Large intestine (tissue), 3 donors: ENCODE results near the gene SRGAP1. TPM values are rescaled to one million over a fixed set of nuclear protein-coding genes. Genes with fewer than 3 reads are reported as not detected.

ENCODE experiments used
- DNase-seq, 2 donors: peaks; one replicate each; pipeline versions ENCODE4 v3.0.0 to v3.0.0-alpha.2; 2013
- H3K27ac ChIP-seq: one replicate; pipeline ENCODE4 v1.5.1; 2013; ENCODE audit warnings: low read length
- H3K27me3 ChIP-seq: 2 replicates; pipeline ENCODE4 v1.6.1; 2013; ENCODE audit warnings: low read length; ENCODE audit not compliant: control insufficient read depth, insufficient read depth
- H3K36me3 ChIP-seq: 2 replicates; pipeline ENCODE4 v1.6.1; 2013; ENCODE audit warnings: low read length; ENCODE audit not compliant: control insufficient read depth, insufficient read depth
- H3K4me1 ChIP-seq: one replicate; pipeline ENCODE4 v1.6.1; 2013; ENCODE audit warnings: low read length; ENCODE audit not compliant: control insufficient read depth, insufficient read depth
- H3K4me3 ChIP-seq: one replicate; pipeline ENCODE4 v1.5.1; 2013; ENCODE audit warnings: low read length
- H3K9me3 ChIP-seq: one replicate; pipeline ENCODE4 v1.6.1; 2013; ENCODE audit warnings: mild to moderate bottlenecking, low read depth, low read length, moderate library complexity; ENCODE audit not compliant: control insufficient read depth
- WGBS: methylation state at CpG from one replicate; pipeline ENCODE4 v1.1.5; 2013; ENCODE audit warnings: low lambda C conversion rate; ENCODE audit not compliant: insufficient coverage; 5-methylcytosine and 5-hydroxymethylcytosine counted together
- polyA plus RNA-seq: library from polyadenylated mRNA; unstranded; fragments of 120-200 nt; gene quantifications from one replicate; pipeline ENCODE4 v1.2.1, GENCODE V29; 2013

Gene SRGAP1
- polyA plus RNA-seq, 1 donor, result 8.6 TPM

DNA sequence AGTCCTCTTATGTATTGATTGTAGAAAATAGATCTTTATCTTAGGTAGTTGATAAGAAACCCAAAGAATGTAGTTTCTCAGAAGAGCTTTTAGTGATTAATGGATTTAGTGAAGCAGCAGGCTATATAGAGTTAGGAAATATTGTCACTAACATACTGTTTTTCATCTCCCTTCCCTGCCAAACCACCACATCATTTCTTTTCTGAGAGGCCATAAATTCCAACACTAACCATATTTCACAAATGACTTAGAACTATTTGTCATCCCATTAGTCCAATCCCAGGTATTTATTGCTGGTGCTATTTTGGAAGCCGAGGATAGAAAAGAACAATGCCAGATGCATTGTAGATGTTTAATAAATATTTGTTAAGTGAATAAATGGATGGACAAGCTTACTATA is 191.9 kb downstream of the SRGAP1 start:
- H3K27me3 ChIP-seq, result no peaks in the 10 kb centered on the region
- no peak overlapping the region for H3K27ac ChIP-seq
- peaks cover 8% of the 10 kb centered on the region for H3K4me1 ChIP-seq
- no peak overlapping the region for H3K4me3 ChIP-seq
- no peaks in the 10 kb centered on the region for H3K36me3 ChIP-seq
- H3K9me3 ChIP-seq, result no peaks in the 10 kb centered on the region
- no peak for DNase-seq
- WGBS, result no CpG with 5 or more reads among the region's 1 CpG

DNA sequence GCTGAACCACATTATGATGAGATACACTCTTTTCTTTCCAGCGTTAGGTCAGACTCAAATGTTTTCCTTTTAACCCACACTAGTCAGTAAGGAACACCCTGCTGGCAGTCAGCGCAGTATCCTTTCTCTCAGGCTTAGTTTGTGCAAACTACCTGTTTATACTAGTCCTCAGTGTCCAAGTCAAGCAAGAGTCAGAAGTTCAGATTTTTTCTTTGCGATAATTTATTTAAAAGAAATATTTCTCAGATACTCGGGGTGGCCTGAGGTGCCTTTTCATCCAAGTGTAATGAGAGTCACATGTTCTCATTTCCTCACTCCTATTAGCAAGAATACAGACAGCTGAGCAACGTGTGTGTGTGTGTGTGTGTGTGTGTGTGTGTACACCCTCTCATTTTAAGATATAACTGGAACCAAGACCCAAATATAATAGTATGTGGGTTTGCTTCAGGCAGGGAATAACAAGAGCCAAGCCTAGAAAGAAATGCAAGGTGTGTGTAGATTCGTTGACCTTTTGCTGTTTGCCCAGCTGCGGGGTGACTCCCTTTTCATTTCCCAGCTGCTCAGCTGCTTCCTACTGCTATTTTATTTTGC is 194.9 kb downstream of the SRGAP1 start:
- 0% methylated on average over 1 of the region's 7 CpGs for WGBS
- H3K4me3 ChIP-seq, result no peak overlapping the region
- no peak overlapping the region for H3K27ac ChIP-seq
- H3K4me1 ChIP-seq, result peaks cover 8% of the 10 kb centered on the region
- H3K27me3 ChIP-seq, result no peaks in the 10 kb centered on the region
- H3K9me3 ChIP-seq, result no peaks in the 10 kb centered on the region
- peak; percentile 33 to 68 for DNase-seq
- no peaks in the 10 kb centered on the region for H3K36me3 ChIP-seq

DNA sequence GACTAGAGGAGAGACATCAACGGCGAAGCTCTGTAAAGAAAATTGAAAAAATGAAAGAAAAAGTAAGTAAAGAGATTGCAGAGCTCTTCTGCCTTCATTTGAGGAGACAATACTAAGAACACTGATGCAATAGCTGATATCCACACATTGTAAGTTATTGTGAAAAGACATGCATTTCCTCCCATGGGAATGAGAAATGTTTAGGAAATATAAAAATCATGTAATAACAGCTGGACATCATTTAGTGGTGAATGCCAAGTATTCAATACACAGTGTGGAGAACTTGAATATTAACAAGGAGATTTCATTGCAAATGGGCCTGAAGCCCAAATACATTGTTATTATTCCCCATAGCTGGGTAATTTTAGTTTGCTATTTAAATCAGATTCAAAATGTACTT is 198.4 kb downstream of the SRGAP1 start:
- Histone ChIP-seq H3K9me3 (no peaks in the 10 kb centered on the region), H3K36me3 (peaks cover 4% of the 10 kb centered on the region), H3K4me1 (peaks cover 8% of the 10 kb centered on the region), H3K27ac (no peak overlapping the region), H3K4me3 (no peak overlapping the region), H3K27me3 (no peaks in the 10 kb centered on the region)
- no CpG with 5 or more reads among the region's 2 CpGs for WGBS
- no peak for DNase-seq

DNA sequence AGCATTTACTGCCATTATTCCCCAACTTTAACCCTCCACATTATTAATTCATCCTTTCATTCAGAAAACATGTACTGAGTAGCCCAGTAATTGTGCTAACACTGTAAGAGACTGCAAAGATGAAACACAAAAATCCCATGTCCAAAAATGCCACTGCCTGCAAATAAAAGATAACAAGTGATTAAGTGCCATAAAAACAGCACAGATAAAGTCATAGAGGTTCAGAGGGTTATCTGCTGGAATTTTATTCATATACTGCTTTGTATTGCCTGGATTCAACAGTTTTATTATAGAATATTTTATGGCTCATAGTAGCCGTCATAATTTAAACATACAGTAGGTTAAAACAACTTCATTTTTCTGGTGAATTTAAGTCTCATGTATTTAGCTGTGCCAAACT is 199.7 kb downstream of the SRGAP1 start:
- WGBS, result no CpG with 5 or more reads among the region's 1 CpG
- peaks cover 4% of the 10 kb centered on the region for H3K36me3 ChIP-seq
- no peaks in the 10 kb centered on the region for H3K27me3 ChIP-seq
- H3K27ac ChIP-seq, result no peak overlapping the region
- H3K4me1 ChIP-seq, result peaks cover 7% of the 10 kb centered on the region
- DNase-seq, result peak in 1 of 2 donors; percentile 14
- H3K9me3 ChIP-seq, result no peaks in the 10 kb centered on the region
- no peak overlapping the region for H3K4me3 ChIP-seq

DNA sequence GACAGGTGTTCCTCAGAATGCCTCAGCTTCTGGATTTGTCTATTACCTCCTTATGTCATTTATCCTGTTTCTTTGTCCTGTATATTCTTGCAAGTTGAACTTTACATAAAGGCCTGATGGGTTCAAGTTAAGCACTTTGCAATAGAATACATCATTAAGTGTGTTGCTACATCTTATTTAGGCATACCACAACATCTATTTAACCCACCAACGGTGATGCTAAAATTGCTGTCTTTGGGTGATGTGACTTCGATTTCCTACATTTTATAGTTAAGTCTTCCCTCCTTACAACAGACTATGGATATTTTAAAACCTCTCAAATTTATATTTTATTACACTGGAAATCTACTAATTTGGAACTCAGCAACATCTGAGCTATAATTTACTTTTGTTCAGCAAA is 206.6 kb downstream of the SRGAP1 start:
- no peak overlapping the region for H3K4me3 ChIP-seq
- H3K4me1 ChIP-seq, result no peaks in the 10 kb centered on the region
- H3K9me3 ChIP-seq, result no peaks in the 10 kb centered on the region
- no peak for DNase-seq
- peaks cover 4% of the 10 kb centered on the region for H3K36me3 ChIP-seq
- H3K27ac ChIP-seq, result no peak overlapping the region
- no peaks in the 10 kb centered on the region for H3K27me3 ChIP-seq
- WGBS, result 58% methylated on average over 2 of the region's 2 CpGs

DNA sequence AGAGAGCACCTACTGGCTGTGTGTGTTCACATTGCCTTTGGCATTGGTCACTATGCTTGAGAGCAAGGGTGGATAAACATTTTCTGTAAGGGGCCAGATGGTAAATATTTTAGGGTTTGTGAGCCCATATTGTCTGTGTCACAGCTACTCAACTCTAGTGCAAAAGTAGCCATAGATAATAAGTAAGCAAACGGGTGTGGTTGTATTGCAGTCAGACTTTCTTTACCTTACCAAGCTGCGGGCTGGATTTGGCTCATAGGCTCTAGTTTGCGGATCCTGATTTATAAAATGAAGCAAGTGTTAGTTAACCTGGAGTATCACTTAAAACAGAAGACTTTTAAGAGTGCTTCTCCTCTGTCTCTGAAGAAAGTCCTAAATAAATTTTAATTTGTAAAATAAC is 208.6 kb downstream of the SRGAP1 start:
- no peaks in the 10 kb centered on the region for H3K4me1 ChIP-seq
- no peak overlapping the region for H3K4me3 ChIP-seq
- 83% methylated on average over 1 of the region's 3 CpGs for WGBS
- no peaks in the 10 kb centered on the region for H3K9me3 ChIP-seq
- peaks cover 3% of the 10 kb centered on the region for H3K36me3 ChIP-seq
- no peak for DNase-seq
- no peaks in the 10 kb centered on the region for H3K27me3 ChIP-seq
- H3K27ac ChIP-seq, result no peak overlapping the region

DNA sequence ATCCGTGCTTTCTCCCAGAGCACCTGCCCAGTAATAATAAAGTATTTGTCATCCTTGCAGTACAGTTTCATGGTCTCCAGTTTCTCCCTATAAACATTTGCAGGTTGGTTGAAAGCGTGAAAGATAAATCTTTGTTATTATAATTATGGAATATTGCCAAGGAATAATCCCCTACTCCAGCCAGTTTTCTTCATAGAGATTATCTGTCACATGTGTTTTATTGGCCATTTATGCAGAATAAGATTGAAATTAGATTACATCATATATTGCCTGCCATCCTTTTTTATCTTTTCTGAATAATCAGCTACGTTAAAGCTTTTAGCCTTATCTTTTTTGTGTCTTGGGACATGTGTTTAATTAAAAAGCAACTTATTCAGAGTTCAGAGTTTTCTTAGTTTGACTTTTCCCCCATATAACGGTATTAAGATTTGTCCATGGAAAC is 209.6 kb downstream of the SRGAP1 start:
- DNase-seq, result no peak
- Histone ChIP-seq H3K4me3 (no peak overlapping the region), H3K4me1 (no peaks in the 10 kb centered on the region), H3K27me3 (no peaks in the 10 kb centered on the region), H3K36me3 (peaks cover 3% of the 10 kb centered on the region), H3K27ac (no peak overlapping the region), H3K9me3 (no peaks in the 10 kb centered on the region)
- WGBS, result 67% methylated on average over 1 of the region's 4 CpGs

DNA sequence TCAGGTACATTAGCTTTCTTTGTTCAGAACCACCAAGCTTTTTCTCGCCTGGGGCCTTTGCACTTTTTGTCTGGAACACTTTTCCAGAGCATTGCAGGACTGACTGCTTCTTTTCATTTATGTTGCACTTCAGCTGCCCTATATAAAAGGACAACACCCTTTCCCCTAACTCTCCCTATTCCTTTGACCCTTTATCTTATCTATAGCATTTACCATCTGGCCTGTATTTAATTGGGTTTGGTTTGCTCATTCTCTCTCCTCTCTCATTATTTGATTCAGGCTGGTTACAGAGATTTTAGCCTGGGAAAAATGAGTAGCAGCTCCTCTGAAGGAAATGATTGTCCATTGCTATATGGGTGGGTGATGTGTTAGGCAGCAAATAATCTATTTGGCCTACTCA is 212.2 kb downstream of the SRGAP1 start:
- no CpG with 5 or more reads among the region's 1 CpG for WGBS
- Histone ChIP-seq H3K4me3 (no peak overlapping the region), H3K9me3 (no peaks in the 10 kb centered on the region), H3K27me3 (no peaks in the 10 kb centered on the region), H3K36me3 (peaks cover 3% of the 10 kb centered on the region), H3K27ac (no peak overlapping the region), H3K4me1 (no peaks in the 10 kb centered on the region)
- DNase-seq, result no peak

DNA sequence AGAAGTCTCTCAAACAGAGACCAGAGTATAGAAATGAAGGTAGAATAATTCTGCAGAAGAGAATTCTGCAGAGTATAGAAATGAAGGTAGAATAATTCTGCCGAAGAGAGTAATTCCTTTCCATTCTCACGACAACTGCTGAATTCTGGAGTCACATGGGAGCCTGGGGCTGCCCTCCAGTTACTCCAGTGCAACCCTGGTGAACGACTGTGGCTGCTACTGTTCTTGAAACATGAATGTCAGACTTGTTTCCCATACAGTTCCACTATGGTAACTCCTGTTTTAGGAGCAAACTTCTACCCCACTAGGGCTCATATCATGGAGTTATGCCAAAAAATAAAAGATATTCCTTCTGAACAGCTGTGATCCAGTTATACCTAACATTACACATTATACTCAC is 213.2 kb downstream of the SRGAP1 start:
- Histone ChIP-seq H3K27ac (no peak overlapping the region), H3K4me1 (no peaks in the 10 kb centered on the region)
- WGBS, result no CpG with 5 or more reads among the region's 3 CpGs

DNA sequence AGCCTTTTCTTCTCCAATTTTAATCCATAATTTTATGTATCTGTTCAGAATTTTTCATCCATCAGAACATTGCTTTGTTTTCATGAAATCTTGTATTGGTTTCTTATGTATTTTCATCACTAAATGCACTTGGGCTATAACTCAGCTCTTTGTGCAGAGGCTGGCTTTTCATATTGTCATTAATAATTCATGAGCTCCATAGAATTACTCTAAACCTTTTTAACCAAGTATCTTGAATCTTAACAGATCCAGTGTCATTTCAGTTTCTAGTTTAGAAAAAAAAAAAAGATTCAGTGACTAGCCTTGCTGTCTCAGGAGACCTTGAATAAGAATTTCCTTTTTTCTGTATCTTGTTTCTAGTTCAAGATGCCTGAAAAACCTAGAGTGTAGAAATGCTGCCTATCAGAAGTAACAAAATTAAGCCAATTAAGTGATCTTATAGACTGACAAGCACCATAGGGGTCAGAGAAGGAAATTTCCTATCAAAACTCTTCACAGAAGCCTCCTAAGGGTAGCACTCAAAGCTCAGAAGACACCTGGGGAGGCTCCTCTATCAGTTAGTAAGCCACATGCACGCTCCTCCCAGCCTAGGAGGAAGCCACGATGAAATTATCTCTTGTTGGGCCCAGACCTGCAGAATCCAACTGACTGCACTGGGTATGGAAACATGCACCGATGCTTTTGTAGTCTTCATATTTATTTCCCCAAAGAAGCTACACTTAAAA is 214.2 kb downstream of the SRGAP1 start:
- WGBS, result no CpG with 5 or more reads among the region's 3 CpGs
- no peak for DNase-seq
- no peak overlapping the region for H3K27ac ChIP-seq
- no peak overlapping the region for H3K4me3 ChIP-seq
- H3K36me3 ChIP-seq, result peaks cover 3% of the 10 kb centered on the region
- no peaks in the 10 kb centered on the region for H3K4me1 ChIP-seq
- H3K9me3 ChIP-seq, result no peaks in the 10 kb centered on the region
- no peaks in the 10 kb centered on the region for H3K27me3 ChIP-seq

More for the DNA sequence above, 213.2 kb downstream of the SRGAP1 start:
- peaks cover 3% of the 10 kb centered on the region for H3K36me3 ChIP-seq
- no peaks in the 10 kb centered on the region for H3K9me3 ChIP-seq
- H3K4me3 ChIP-seq, result no peak overlapping the region
- no peaks in the 10 kb centered on the region for H3K27me3 ChIP-seq
- DNase-seq, result no peak

DNA sequence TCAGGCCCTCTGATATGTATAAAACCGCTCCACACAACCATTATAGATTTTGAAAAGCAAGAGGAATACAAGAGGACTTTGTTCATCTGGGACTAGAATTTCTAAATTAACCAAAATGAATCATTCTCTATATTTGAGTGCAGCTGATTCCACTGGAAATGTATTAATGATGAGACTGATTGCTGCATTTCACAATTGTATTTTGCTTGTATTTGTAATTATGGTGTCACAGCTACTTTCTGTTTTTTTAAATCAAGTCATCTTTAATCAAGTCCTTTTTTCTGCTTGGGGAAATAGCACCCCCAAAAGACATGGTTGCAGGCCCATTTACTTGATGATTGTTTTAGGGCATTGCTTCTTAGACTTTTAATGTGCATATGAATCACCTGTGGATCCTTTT is 215.2 kb downstream of the SRGAP1 start:
- Histone ChIP-seq H3K27me3 (no peaks in the 10 kb centered on the region), H3K9me3 (no peaks in the 10 kb centered on the region), H3K4me3 (no peak overlapping the region), H3K36me3 (peaks cover 8% of the 10 kb centered on the region), H3K4me1 (no peaks in the 10 kb centered on the region), H3K27ac (no peak overlapping the region)
- 88% methylated on average over 1 of the region's 1 CpG for WGBS
- no peak for DNase-seq
